UCSD-AML1 (cell line): ENCODE measurements around the gene SMIM17.
"Not testable (repeated sequence)": the region's sequence is repeated elsewhere in the genome, so short reads cannot be mapped to it uniquely, and the experiment has no call there.

Experiments used
- DNase-seq: peaks from one replicate; lab custom pipeline; 2025; ENCODE audit not compliant: unreplicated experiment; lab: John Stamatoyannopoulos, UW

The SMIM17 gene

DNA sequence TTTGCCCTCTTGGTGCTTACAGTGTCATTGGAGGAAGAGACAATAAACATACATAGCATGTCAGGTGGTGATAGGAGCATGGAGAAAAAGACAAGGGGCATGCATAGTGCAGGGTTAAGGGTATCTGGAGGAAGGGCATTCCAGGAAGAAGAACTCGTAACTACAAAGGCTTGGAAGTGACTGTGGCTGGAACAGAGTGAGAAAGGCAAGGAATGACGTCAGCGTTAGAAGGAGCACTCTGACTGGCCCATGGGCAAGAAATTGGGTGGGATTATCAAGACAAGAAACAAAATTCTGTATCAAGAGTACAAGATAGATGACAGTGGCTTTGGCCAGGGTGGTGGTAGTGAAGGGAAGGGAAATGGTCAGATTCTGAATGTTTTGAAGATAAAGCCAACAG, 11.2 kb downstream of the SMIM17 start:
- DNase-seq, result no peak

DNA sequence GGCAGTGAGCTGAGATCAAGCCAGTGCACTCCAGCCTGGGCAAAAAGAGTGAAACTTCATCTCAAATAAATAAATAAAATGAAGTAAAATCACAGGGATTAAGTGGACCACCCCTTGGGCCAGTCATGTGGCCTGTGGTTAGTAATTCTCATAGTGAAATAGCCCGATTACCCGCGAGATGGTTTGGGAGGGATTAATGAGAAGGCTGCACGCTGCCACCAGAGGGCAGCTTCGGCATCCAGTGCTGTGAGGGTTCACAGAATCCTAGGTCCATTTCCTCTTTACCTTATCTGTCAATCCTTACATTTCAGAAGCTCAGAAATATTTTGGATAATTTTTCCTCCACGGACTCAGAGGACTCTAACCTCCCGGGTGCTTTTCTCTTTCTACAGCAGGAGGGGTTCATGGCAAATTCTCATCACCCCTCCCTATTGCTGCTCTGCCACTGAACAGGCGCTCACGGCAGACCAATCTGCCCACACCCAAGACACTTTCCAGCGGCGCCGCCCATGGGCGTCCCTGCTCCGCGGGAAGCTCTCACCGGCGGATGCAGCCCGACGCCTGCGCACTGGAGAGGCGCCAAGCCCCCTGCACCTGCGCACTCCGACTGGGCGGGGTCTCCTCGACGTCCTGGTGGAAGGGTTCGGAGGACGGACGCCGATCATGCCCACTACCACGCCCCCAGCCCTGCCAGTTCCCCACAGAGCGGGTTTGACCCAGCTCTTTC, 17.6 kb downstream of the SMIM17 start:
- DNase-seq, result no peak

DNA sequence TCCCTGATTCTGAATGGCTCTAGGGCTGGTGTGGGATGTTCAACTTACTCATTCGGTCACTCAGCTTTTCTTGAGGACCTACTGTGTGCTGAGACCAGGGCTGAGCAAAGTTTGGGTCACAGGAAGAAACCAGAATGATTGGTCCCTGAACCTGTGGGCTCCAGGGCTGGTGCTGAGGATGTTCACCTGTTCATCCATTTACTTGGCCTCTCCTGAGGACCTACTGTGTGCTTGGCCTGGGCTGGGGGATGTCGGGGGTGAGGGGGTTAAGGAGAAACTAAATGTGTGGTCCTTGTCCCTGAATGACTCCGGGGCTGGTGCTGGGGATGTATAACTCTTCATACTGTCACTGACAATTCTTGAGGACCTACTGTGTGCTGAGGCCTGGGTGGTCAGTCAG, 18.3 kb downstream of the SMIM17 start:
- no peak for DNase-seq

DNA sequence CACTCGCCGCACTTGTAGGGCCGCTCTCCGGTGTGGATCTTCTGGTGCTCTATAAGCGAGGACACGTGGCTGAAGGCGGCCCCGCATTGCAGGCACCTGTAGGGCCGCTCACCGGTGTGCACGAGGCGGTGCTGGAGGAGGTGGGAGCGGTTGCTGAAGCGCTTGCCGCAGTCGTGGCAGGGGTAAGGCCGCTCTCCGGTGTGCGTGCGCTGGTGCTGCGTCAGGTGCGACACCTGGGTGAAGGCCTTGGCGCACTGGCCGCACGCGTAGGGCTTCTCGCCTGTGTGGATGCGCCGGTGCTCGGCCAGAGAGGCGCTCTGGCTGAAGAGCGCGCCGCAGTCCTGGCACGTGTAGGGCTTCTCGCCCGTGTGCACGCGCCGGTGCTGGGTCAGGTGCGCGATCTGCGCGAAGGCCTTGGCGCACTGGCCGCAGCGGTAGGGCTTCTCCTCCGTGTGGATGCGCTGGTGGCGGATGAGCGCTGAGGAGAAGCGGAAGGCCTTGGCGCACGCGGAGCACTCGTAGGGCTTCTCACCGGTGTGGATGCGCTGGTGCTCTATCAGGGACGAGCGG, 21.1 kb downstream of the SMIM17 start:
- DNase-seq, result no peak

DNA sequence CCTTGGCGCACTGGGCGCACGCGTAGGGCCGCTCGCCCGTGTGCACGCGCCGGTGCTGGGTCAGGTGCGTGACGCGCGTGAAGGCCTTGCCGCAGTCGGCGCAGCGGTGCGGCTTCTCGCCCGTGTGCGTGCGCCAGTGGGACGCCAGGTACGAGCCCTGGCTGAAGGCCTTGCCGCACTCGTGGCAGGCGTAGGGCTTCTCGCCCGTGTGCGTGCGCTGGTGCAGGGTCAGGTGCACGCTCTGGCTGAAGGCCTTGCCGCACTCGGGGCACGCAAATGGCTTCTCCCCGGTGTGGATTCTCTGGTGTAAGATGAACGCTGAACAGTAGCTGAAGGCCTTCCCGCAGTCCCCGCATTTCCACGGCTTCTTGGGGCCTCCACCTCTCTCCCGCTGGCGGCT, 21.6 kb downstream of the SMIM17 start:
- DNase-seq, result no peak

DNA sequence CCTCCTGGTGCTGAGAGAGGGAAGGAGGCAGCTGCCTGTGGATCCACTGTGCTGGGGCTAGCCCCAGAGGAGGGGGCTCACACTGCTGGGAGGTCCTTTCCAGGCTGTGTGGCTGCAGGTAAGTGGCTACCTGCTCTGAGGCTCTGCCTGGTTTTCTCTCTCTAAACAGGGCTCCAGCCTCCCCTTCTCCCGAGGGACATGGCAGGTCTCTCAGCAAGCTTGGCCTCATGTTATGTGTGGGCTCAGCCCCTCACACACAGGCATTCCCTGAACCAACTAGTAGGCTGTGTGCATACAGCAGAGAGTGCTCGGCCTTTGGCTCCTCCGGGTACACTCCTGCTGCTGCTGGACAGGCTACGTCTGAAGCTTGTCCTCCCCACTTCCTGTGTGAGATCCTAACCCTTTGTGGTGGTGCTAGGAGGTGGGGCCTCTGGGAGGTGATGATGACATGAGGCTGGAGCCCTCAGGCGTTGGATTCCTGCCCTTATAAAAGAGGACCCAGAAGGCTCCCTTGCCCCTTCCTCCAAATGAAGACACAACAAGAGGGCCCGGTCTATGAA, 24.4 kb downstream of the SMIM17 start:
- DNase-seq, result no peak

DNA sequence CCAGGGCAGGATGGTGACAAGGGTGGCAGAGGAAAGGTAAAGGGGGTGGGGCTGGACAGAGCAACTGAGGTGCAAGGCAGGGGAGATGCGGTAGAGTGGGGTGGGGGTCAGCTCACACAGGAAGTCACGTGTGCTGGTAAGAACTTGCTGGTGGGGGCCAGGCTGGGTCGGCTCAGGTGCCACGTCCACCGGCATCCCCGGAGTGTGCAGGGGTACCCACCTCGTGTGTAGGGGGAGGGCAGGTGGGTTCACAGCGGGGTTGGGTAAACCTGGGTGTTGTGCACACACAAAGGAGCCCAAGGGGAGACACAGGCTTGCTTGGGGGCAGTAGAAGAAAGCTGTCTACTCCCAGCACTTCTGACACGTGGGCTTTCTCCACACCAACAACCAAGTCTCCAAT, 25.7 kb downstream of the SMIM17 start:
- no peak for DNase-seq

DNA sequence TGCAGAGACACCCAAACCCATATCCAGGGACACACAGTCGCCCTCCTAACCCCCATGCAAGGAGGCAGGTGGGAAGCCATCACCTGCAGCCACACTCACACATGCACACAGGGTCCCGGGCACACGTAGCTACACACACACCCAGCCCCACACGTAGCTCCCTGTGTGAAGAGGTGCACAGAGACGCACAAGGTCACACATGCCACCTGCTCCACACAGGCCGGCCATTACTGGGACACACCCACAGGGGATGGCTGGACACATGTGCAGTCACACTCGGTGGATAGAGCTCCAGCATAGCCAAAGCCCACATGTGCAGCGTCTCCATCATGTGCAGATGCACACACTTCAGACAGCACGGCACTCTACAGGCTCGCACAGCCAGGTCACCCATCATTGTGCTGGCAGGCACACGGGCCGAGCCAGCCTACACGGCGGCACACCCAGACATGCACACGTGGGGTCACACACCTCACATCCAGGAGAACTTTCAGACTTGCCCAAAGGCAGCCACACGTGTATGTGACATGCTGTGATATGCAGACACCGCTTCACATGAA, 27.5 kb downstream of the SMIM17 start:
- no peak for DNase-seq

DNA sequence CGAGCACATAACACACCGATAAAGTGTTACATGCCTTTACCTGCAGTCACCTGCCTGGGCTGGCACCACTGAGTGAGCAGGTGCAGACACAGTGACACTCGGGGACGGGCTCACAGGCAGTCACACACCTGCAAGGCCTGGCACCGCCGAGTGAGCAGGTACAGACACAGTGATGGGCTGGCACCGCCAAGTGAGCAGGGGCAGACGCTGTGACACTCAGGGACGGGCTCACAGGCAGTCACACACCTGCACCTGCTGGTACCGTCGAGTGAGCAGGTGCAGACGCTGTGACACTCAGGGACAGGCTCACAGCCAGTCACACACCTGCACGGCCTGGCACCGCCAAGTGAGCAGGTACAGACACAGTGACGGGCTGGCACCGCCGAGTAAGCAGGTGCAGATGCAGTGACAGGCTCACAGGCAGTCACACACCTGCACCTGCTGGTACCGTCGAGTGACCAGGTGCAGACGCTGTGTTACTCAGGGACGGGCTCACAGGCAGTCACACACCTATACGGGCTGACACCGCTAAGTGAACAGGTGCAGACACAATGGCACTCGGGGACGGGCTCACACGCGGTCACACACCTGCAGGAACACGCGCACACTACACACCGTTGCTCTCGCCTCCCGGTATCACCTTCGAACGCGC, 28.1 kb downstream of the SMIM17 start:
- no peak for DNase-seq

DNA sequence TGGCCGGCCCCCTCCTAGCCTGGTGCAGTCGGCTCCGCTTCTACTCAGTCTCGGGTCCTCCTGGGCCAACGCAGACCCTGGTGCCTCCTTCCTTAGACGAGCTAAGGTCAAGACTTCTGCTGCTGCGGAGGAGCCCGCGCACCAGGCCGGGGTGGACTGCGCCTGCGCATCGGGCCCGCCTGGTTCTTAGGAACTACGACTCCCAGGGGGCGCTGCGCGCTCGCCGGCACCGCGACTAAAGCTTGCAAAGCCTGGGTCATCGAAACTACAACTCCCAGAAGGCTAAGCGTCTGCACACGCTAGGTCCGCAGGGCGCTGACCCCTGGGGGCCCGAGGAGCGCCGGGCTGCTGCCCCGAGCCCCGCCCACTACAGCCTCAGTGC, 28.6 kb downstream of the SMIM17 start, which contains the start of gene ZNF835:
TSS of gene ZNF835 (minus strand) at position 145 of the 382 bp plus-strand sequence. CDS start 6,559 bp downstream, outside the sequence.
- no peak for DNase-seq

DNA sequence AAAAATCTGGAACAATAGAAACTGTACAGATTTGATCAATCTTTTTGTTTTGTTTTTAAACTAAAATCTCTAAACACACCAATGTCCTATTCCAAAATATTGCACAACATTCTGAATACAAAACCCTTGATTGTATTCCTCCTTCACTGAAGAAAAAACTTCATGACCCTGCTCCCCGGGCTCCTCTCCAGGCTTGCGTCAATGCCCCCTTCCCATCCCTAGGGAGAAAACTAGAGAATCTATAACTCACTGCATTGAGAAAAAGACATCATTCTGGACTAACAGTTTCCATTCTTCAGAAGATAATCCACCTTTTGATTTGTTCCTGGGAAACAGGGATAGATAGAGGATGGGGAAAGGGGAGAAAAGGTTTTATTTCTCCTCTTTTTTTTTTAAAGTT, 29.7 kb downstream of the SMIM17 start:
- DNase-seq, result not testable (repeated sequence)

DNA sequence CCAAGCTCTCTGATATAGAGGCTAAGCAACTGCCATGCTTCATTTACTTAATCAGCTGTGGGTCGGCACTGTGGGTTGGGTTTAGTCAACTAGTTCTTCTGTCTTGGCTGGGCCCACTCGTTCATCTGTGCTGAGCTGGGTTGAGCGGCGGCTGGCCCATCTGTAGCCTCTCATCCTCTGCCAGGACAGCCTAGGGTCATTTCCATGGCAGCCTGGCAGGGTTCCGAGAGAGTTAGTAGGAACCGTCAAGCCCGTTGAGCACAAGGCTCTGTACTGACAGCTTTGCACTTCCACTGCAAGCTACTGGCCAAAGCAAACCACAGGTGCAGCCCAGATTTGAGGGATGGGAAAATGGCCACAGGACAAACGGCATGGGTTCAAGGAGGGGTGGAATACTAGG, 35.2 kb downstream of the SMIM17 start:
- no peak for DNase-seq

DNA sequence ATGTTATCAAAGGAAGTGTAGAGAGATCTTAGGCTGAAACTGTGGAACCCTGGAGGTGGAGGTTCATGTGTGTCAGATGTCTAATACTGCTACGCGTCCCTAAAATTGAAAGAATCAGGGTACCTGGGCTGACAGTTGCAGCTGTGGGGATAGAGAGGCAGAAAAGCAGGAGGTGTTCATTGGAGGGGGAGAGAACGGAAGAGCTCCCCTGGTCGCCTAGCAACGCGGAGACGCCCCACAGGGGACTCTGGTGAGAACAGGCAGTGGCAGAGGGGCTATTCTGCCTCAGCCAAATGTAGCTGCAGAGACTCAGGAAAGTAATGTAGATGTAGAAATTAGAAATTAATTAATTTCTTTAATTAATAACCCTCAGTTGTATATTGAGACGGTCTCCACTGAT, 38.7 kb downstream of the SMIM17 start:
- DNase-seq, result no peak

DNA sequence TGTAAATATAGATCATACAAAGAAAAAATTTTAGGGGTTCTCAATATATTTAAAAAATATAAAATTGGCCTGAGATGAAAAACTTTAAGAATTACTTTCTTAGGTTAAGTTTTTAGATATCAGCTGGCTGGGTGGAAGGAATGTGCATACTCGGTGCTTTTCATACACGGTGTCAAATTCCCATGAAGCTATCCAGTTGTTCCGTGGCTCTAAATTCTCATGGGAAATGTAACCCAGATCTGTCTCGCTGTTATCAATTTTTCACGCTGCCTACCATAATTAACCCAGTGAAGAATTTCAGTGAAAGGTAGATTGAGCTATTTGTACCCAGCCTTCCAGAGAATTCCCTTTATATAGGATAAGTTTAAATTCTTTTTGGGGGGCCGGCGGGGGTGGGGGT, 40.2 kb downstream of the SMIM17 start:
- DNase-seq, result no peak

DNA sequence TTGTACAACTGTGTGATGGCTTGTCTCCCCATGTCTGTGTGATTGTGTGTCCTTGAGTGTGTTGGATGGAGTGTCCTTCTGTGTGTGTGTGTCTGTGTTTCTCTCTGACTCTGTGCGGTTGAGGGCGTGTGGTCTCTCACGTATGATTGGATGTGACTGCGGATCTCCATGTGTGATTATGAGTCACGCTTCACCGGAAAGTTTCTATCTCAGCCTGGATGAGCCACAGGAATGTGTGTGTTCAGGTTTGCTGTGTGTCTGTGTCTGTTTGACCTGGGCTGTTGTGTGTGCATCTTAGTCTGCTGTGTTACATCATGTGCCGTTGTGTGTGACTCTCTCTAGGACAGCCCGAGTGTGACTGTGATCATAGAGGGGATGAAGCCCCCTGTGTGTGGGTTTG, 44.1 kb downstream of the SMIM17 start:
- DNase-seq, result no peak

DNA sequence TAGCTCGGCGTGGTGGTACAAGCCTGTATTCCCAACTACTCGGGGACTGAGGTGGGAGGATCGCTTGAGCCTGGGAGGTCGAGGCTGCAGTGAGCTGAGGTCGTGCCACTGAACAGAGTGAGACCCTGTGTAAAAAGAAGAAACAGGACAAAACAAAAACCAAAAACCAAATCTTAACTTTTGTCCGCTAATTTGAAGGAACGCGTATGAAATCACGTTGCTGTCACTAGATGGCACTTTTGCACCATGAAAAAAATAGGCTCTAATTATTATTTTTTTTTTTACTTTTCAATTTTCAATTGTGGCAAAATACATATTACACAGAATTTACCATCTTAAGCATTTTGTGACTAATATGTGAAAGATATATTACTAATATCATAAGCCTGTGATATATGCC, 46.2 kb downstream of the SMIM17 start:
- DNase-seq, result no peak

DNA sequence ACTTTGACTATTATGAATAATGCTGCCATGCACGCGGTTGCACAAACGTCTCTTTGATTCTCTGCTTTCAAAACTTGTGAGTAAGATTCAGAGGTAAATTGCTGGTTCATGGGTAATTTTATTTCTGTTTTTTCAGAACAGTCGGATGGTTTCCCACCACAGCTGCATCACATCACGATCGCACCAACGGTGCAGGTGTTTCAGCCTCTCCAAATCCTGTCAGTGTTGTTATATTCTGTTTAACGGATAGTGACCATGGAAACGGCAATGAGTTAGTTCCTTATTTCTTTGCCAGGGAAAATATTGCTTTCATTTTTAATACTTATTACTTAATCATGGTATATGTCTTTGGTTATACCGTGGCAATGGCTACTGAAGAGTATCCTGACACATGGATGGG, 47.7 kb downstream of the SMIM17 start:
- DNase-seq, result no peak

DNA sequence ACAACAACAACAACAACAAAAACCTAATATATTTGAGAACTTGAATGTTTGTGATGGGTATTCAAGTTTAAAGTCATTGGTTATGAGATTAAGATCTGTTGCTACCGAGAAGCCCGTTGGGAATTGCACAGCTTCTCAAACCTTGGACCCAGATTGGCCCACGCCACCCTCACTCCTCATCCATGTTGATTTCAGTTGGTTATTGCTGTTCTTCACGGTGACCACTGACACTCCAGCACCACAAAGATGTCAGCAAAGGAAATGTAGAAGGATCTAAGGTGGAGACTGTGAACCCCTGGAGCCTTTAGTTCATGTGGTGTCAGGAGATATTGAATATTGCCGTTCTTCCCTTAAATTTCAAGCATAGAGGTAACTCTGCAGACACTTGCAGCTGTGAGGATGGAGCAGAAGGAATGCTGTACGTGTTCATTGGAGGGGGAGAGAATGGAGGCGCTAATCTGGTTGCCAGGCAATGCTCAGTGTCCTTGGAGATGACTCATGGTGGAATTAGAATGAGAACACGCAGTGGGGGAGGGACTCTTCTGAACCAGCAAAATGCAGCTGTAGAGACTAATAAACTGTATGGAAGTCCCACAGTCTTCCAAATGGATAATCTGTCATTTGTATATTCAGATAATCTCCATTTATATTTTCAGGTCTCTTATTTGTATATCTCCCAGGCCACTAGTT, 49.4 kb downstream of the SMIM17 start:
- no peak for DNase-seq

DNA sequence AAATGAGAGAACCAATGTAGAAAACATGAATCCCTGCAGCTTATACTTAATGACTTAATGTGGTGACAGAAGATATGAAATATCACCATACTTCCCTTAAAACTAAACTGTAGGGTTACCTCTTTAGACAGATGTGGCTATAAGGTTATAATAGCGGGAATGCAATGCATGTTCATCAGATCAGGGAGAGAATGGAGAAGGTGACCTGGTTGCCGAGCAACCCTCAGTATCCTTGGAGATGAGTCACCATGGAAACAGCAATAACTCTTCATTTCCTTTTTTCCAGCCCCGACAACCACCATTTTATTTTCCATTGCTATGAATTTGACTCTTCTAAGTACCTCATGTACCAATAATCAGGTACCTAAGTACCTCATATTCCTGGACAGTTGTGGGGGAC, 56.6 kb downstream of the SMIM17 start:
- DNase-seq, result no peak

DNA sequence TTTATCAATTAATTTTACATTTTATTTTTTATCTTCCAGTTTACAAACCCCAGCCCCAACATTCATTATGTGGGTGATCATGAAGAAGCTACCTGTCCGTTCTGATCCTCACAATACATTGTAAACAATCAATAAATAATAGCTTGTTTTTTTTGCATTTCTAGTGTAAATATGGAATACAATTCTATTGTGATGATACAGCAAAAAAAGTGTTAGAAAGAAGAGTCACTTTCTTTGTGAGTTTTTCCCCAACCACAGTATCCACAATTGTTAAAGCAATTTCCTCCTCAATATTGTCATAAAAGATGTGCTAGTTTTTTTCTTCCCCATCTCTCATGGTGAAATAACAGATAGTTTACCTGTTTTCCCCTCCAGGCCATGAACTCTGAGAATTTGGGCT, 58.9 kb downstream of the SMIM17 start:
- no peak for DNase-seq

DNA sequence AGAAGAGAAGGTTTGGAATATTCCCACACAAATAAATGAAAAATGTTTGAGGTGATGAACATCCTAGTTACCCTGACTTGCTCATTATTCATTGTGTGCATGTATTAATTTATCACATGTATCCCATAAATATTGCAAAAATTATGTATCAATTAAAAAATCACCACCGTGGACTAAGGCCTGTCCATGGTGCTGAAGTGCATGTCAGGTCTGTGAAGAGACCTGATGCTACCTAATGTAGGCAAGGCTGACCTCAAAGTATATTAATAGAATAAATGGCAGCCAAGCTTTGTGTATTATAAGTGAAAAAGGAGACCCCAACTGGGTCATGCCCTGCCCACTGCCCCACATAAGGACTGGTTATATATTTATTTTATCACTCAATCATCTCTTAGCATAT, 63.0 kb downstream of the SMIM17 start:
- DNase-seq, result no peak
